Activated CD4-positive, CD25-positive, alpha-beta regulatory T cell treated with anti-CD3 and anti-CD28 coated beads, Interleukin-2, amount 50 U/mL, for 24 hours (primary cell): Measurements from ENCODE around the gene TREH.
"Not testable (repeated sequence)": the region's sequence is repeated elsewhere in the genome, so short reads cannot be mapped to it uniquely, and the experiment has no call there.

ENCODE experiments used
- ATAC-seq, 2 donors: fragments of 150-1000 bp; cut with Tn5 transposase; one replicate each; pipeline ENCODE4 v1.10.0; 2021; ENCODE audit warnings: mild to moderate bottlenecking in 1 of 2, moderate library complexity in 1 of 2

Gene TREH

GRCh38 chr11:118628031-118628430 is 51.4 kb downstream of the TREH start:
- no peak for ATAC-seq

GRCh38 chr11:118627566-118627965 is 51.9 kb downstream of the TREH start:
- no peak for ATAC-seq

GRCh38 chr11:118625976-118626375 is 53.5 kb downstream of the TREH start:
- no peak for ATAC-seq

GRCh38 chr11:118625036-118625690 is 54.3 kb downstream of the TREH start:
- no peak for ATAC-seq

- no peak for ATAC-seq
These were observed 56.2 kb downstream of the TREH start for GRCh38 chr11:118623269-118623655.

GRCh38 chr11:118622376-118623268 is 56.8 kb downstream of the TREH start:
- ATAC-seq = no peak

- no peak for ATAC-seq
These were observed 57.6 kb downstream of the TREH start for GRCh38 chr11:118621784-118622375.

- ATAC-seq = peak; percentile 27 to 51
These were observed 58.2 kb downstream of the TREH start for GRCh38 chr11:118621071-118621783.

GRCh38 chr11:118620529-118621070 is 58.9 kb downstream of the TREH start:
- no peak for ATAC-seq

GRCh38 chr11:118619444-118620197 is 59.8 kb downstream of the TREH start:
- no peak for ATAC-seq

- no peak for ATAC-seq
These were observed 60.5 kb downstream of the TREH start for GRCh38 chr11:118618991-118619375.

- no peak for ATAC-seq
These were observed 61.1 kb downstream of the TREH start for GRCh38 chr11:118618115-118618990.

- no peak for ATAC-seq
These were observed 63.5 kb downstream of the TREH start for GRCh38 chr11:118615976-118616371.

- ATAC-seq = no peak
These were observed 64.0 kb downstream of the TREH start for GRCh38 chr11:118615282-118615975.

GRCh38 chr11:118614511-118614910 is 64.9 kb downstream of the TREH start:
- no peak for ATAC-seq

- no peak for ATAC-seq
These were observed 67.1 kb downstream of the TREH start for GRCh38 chr11:118612378-118612777.

- not testable (repeated sequence) for ATAC-seq
These were observed 68.0 kb downstream of the TREH start for GRCh38 chr11:118611433-118611795.

GRCh38 chr11:118610773-118611432 is 68.5 kb downstream of the TREH start:
- peak; percentile 65 to 70 for ATAC-seq

- no peak for ATAC-seq
These were observed 69.2 kb downstream of the TREH start for GRCh38 chr11:118610225-118610772.
